ENCODE results near the gene SCAANT1.

DNA sequence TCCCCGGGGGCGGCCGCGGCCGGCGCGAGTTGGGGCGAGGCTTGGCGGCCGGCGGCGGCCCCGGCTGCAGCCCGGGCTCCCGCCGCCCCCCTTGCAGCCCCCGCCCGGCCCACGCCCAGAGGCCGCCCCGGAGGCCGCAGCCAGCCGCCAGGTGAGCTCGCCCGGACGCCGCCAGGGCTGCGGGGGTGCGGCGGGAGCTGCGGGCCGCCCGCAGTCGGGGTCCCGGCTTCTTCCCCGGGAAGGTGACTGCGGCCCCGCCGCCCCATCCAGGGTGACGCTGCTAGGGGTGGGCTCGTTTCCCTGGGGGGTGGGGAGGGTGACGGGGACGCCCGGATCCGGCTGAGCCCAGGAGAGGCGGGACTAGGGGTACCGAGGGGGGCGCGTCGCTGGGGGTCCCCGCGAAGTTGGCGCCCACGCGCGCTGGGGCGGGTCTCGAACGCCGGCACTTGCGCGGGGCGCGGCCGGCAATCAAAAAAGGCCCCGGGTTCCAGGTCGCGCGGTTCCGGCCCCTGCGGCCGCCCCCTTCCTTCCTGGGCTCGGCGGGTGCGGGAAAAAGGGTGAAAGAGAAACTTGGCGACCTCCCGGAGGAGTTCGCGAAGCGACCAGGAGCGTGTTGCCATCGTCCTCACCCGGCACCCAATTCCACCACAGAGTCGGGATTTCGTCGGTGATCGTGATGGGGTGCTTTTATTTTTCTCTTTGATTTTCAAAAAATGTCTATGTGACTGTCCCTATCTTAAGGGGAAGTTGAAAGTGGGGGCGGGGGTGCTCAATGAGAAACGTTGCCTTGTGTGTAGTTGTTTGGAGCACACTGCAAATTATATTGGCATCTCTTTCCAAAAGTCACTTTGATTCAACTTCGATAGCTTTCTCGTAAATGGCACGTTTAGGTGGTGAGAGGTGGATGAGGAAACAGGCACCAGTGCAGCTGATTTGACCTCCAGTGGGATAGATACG is 47.9 kb downstream of the SCAANT1 start:
- no peak for TF ChIP-seq ZFP30 (CRISPR knock-in tag; IDR thresholded peaks at IDR 0.05)
- TF ChIP-seq ARNTL (CRISPR knock-in tag; IDR thresholded peaks at IDR 0.05; ENCODE audit: borderline replicate concordance, low read depth): no peak
- no peak for TF ChIP-seq PPARA (CRISPR knock-in tag; IDR thresholded peaks at IDR 0.05; ENCODE audit: borderline replicate concordance)
- TF ChIP-seq PATZ1 (CRISPR knock-in tag; IDR thresholded peaks at IDR 0.05; ENCODE audit: borderline replicate concordance): no peak
- no peak for TF ChIP-seq RARB (CRISPR knock-in tag; IDR thresholded peaks at IDR 0.05)
- TF ChIP-seq ESRRG (CRISPR knock-in tag; IDR thresholded peaks at IDR 0.05): no peak
- TF ChIP-seq ZFP3 (CRISPR knock-in tag; IDR thresholded peaks at IDR 0.05): no peak
- TF ChIP-seq, protein P1, sequence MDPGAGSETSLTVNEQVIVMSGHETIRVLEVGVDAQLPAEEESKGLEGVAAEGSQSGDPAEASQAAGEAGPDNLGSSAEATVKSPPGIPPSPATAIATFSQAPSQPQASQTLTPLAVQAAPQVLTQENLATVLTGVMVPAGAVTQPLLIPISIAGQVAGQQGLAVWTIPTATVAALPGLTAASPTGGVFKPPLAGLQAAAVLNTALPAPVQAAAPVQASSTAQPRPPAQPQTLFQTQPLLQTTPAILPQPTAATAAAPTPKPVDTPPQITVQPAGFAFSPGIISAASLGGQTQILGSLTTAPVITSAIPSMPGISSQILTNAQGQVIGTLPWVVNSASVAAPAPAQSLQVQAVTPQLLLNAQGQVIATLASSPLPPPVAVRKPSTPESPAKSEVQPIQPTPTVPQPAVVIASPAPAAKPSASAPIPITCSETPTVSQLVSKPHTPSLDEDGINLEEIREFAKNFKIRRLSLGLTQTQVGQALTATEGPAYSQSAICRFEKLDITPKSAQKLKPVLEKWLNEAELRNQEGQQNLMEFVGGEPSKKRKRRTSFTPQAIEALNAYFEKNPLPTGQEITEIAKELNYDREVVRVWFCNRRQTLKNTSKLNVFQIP (CRISPR knock-in tag; IDR thresholded peaks at IDR 0.05; ENCODE audit: borderline replicate concordance, low read depth): no peak
- TF ChIP-seq, protein P2, sequence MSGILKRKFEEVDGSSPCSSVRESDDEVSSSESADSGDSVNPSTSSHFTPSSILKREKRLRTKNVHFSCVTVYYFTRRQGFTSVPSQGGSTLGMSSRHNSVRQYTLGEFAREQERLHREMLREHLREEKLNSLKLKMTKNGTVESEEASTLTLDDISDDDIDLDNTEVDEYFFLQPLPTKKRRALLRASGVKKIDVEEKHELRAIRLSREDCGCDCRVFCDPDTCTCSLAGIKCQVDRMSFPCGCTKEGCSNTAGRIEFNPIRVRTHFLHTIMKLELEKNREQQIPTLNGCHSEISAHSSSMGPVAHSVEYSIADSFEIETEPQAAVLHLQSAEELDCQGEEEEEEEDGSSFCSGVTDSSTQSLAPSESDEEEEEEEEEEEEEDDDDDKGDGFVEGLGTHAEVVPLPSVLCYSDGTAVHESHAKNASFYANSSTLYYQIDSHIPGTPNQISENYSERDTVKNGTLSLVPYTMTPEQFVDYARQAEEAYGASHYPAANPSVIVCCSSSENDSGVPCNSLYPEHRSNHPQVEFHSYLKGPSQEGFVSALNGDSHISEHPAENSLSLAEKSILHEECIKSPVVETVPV (CRISPR knock-in tag; IDR thresholded peaks at IDR 0.05): no peak
- no peak for TF ChIP-seq CSDC2 (CRISPR knock-in tag; IDR thresholded peaks at IDR 0.05)
- no peak for TF ChIP-seq TCF4 (CRISPR knock-in tag; IDR thresholded peaks at IDR 0.05; ENCODE audit: borderline replicate concordance)
